Neural progenitor cell (in vitro differentiated cells): ENCODE data around the gene KLHL29. TPM values are rescaled to one million over a fixed set of nuclear protein-coding genes. Genes with fewer than 3 reads are reported as not detected.
A peak's percentile ranks its signal among the peaks of the same experiment; 100 is the strongest.

Experiments used
- DNase-seq: peaks from one replicate; pipeline ENCODE4 v3.0.0-alpha.2; 2016; ENCODE audit warnings: low spot score
- H2AFZ ChIP-seq: fragments of 200-600 bp; sonication (generic); replicated peaks from 2 replicates; pipeline ENCODE4 v1.6.1; 2016; ENCODE audit warnings: antibody characterized with exemption
- H3F3A ChIP-seq: fragments of 200-600 bp; sonication (generic); 2 replicates; pipeline ENCODE4 v1.6.1; 2016; ENCODE audit warnings: antibody characterized with exemption, low read depth
- H3K27ac ChIP-seq: fragments of 200-600 bp; sonication (generic); 2 replicates; pipeline ENCODE4 v1.5.1; 2016; ENCODE audit warnings: mild to moderate bottlenecking
- H3K27me3 ChIP-seq: fragments of 200-600 bp; sonication (generic); 2 replicates; pipeline ENCODE4 v1.6.1; 2016; ENCODE audit warnings: mild to moderate bottlenecking, moderate library complexity
- H3K36me3 ChIP-seq: fragments of 200-600 bp; sonication (generic); 2 replicates; pipeline ENCODE4 v1.5.1; 2016
- H3K4me1 ChIP-seq: fragments of 200-600 bp; sonication (generic); 2 replicates; pipeline ENCODE4 v1.6.1; 2016; ENCODE audit warnings: mixed run types
- H3K4me2 ChIP-seq: fragments of 200-600 bp; sonication (generic); 2 replicates; pipeline ENCODE4 v1.6.1; 2016
- H3K4me3 ChIP-seq: fragments of 200-600 bp; sonication (generic); 2 replicates; pipeline ENCODE4 v1.5.1; 2016
- H3K79me2 ChIP-seq: fragments of 200-600 bp; sonication (generic); 2 replicates; pipeline ENCODE4 v1.6.1; 2016; ENCODE audit warnings: low read depth
- H3K9ac ChIP-seq: fragments of 200-600 bp; sonication (generic); 2 replicates; pipeline ENCODE4 v1.6.1; 2016
- H3K9me3 ChIP-seq: fragments of 200-600 bp; sonication (generic); 2 replicates; pipeline ENCODE4 v1.5.1; 2016; ENCODE audit warnings: low read depth
- H4K20me1 ChIP-seq: fragments of 200-600 bp; sonication (generic); 2 replicates; pipeline ENCODE4 v1.6.1; 2016; ENCODE audit warnings: low read depth
- H3K27ac Mint-ChIP-seq: 3 replicates; pipeline ENCODE4 v1.8.0; 2021; ENCODE audit warnings: mixed read lengths
- H3K27me3 Mint-ChIP-seq: 2 replicates; pipeline ENCODE4 v1.8.0; 2022; ENCODE audit warnings: low read depth, mild to moderate bottlenecking, inconsistent platforms, moderate library complexity, mixed read lengths; ENCODE audit not compliant: insufficient read depth
- H3K36me3 Mint-ChIP-seq: 3 replicates; pipeline ENCODE4 v1.8.0; 2021; ENCODE audit warnings: mixed read lengths
- H3K4me1 Mint-ChIP-seq: 3 replicates; pipeline ENCODE4 v1.8.0; 2021; ENCODE audit warnings: mixed read lengths
- H3K4me3 Mint-ChIP-seq: 3 replicates; pipeline ENCODE4 v1.8.0; 2021; ENCODE audit warnings: mild to moderate bottlenecking, moderate library complexity, mixed read lengths
- H3K9me3 Mint-ChIP-seq: 3 replicates; pipeline ENCODE4 v1.8.0; 2020; ENCODE audit warnings: mixed read lengths
- EZH2 ChIP-seq: fragments of 200-600 bp; sonication (generic); IDR thresholded peaks from 2 replicates; pipeline ENCODE4 v1.6.1; 2017; ENCODE audit warnings: antibody characterized with exemption, mild to moderate bottlenecking, moderate library complexity
- EZH2phosphoT487 ChIP-seq: fragments of 200-600 bp; sonication (generic); IDR thresholded peaks from 2 replicates; pipeline ENCODE4 v1.6.1; 2017; ENCODE audit warnings: antibody characterized with exemption
- total RNA-seq: library from RNA; depleted of rRNA; stranded (reverse); fragments of >200 nt; gene quantifications from 2 replicates; pipeline ENCODE4 v1.2.3, GENCODE V29; 2015; ENCODE audit warnings: low replicate concordance
- TF ChIP-seq, protein P1 (sequence below): fragments of 200-600 bp; sonication (generic); IDR thresholded peaks from 2 replicates; pipeline ENCODE4 v1.5.1; 2017; ENCODE audit warnings: antibody characterized with exemption, mild to moderate bottlenecking

KLHL29 gene
- total RNA-seq, 1 donor from 2014 or later = 1.6 TPM

DNA sequence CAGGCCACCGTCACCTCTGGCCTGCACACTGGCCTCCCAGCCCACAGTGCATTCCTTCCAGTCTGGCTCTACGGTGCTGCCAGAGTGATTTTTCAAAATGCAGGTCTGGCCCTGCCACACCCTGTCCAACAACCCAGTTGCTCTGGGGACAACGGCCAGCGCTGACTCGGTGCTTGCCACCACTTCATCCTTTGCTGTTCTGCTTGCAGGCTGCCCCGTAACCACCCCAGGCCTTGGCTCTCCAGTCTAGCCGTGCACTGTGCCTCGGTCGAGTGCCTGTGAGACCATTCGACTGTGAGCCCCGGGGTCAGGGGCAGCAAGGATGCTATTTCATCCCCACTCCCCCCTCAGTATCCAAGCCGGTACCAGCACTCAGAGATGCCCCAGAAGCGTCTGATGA lies 262.6 kb downstream of the KLHL29 start:
- Histone ChIP-seq H3K36me3 (no peaks in the 10 kb centered on the region), H3K4me3 (no peak overlapping the region), H3K4me1 (peaks cover 21% of the 10 kb centered on the region), H2AFZ (no peak overlapping the region), H3K9me3 (no peaks in the 10 kb centered on the region), H3K27me3 (no peaks in the 10 kb centered on the region), H3K79me2 (no peaks in the 10 kb centered on the region), H4K20me1 (no peaks in the 10 kb centered on the region), H3F3A (no peaks in the 10 kb centered on the region), H3K9ac (no peak overlapping the region), H3K27ac (no peak overlapping the region), H3K4me2 (no peak overlapping the region)
- TF ChIP-seq EZH2phosphoT487 (no peak), EZH2 (no peak)
- TF ChIP-seq, protein P1, sequence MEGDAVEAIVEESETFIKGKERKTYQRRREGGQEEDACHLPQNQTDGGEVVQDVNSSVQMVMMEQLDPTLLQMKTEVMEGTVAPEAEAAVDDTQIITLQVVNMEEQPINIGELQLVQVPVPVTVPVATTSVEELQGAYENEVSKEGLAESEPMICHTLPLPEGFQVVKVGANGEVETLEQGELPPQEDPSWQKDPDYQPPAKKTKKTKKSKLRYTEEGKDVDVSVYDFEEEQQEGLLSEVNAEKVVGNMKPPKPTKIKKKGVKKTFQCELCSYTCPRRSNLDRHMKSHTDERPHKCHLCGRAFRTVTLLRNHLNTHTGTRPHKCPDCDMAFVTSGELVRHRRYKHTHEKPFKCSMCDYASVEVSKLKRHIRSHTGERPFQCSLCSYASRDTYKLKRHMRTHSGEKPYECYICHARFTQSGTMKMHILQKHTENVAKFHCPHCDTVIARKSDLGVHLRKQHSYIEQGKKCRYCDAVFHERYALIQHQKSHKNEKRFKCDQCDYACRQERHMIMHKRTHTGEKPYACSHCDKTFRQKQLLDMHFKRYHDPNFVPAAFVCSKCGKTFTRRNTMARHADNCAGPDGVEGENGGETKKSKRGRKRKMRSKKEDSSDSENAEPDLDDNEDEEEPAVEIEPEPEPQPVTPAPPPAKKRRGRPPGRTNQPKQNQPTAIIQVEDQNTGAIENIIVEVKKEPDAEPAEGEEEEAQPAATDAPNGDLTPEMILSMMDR = no peak
- peaks cover 17% of the 10 kb centered on the region for H3K36me3 Mint-ChIP-seq
- no peak overlapping the region for H3K4me3 Mint-ChIP-seq
- H3K4me1 Mint-ChIP-seq = peaks cover 13% of the 10 kb centered on the region
- H3K27me3 Mint-ChIP-seq = peaks cover 2% of the 10 kb centered on the region
- no peak for DNase-seq
- peak overlapping the region; percentile 21 for H3K27ac Mint-ChIP-seq
- no peaks in the 10 kb centered on the region for H3K9me3 Mint-ChIP-seq

DNA sequence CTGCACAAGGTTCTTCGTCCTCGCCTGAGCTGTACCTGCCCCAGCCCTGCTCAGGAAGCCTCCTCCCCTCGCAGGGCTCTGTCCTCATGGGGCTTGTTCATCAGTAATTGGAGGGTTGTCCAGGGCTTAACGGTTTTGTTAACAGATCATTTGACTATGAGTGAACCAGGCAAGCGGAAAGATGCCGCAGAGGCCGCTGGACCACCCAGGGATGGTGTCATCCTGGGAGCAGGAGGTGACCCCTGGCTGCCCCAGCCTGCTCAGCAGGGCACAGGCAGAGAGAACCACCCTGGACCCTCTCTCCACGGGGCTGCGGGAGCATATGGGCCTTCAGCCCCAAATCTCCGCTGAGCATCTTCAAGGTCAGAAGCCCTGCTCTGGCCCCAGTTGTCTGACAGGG lies 264.3 kb downstream of the KLHL29 start:
- DNase-seq = peak; percentile 56
- Histone ChIP-seq H3K4me2 (no peak overlapping the region), H3K4me1 (peaks cover 21% of the 10 kb centered on the region), H3F3A (no peaks in the 10 kb centered on the region), H3K79me2 (no peaks in the 10 kb centered on the region), H3K4me3 (no peak overlapping the region), H3K27ac (no peak overlapping the region), H3K9ac (no peak overlapping the region), H4K20me1 (no peaks in the 10 kb centered on the region), H3K9me3 (no peaks in the 10 kb centered on the region), H2AFZ (no peak overlapping the region), H3K27me3 (no peaks in the 10 kb centered on the region), H3K36me3 (no peaks in the 10 kb centered on the region)
- Mint-ChIP-seq H3K27ac (peak overlapping the region; percentile 76), H3K4me1 (peaks cover 13% of the 10 kb centered on the region), H3K4me3 (peak overlapping the region; percentile 21), H3K9me3 (no peaks in the 10 kb centered on the region), H3K36me3 (peaks cover 15% of the 10 kb centered on the region), H3K27me3 (peaks cover 4% of the 10 kb centered on the region)
- TF ChIP-seq, protein P1 = no peak
- no peak for TF ChIP-seq EZH2phosphoT487
- no peak for TF ChIP-seq EZH2

DNA sequence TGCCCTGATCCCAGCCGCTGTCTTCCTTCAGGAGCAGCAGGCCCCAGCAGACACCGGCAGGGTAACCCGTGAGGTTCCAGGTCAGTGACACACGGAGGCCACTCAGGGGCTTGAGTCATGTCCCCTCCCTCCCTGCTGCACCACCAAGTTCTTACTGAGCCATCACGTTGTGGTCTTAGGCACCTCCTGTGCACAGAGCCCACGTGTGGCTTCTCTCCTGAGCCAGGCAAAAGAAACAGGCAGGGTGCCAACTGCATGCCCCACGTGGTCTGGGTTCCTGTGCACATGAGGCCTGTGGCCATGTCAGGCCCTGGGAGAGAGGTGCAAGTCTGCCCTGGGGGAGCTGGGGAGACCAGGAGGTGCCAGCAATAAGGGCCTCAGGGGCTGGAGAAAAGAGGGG lies 264.8 kb downstream of the KLHL29 start:
- H3K4me3 Mint-ChIP-seq = no peak overlapping the region
- H3K27me3 Mint-ChIP-seq = peaks cover 4% of the 10 kb centered on the region
- Histone ChIP-seq H3K36me3 (no peaks in the 10 kb centered on the region), H3K27ac (no peak overlapping the region), H3F3A (no peaks in the 10 kb centered on the region), H3K4me2 (no peak overlapping the region), H3K27me3 (no peaks in the 10 kb centered on the region), H3K9ac (no peak overlapping the region), H3K9me3 (no peaks in the 10 kb centered on the region), H4K20me1 (no peaks in the 10 kb centered on the region), H3K4me3 (no peak overlapping the region), H2AFZ (no peak overlapping the region), H3K4me1 (peaks cover 21% of the 10 kb centered on the region), H3K79me2 (no peaks in the 10 kb centered on the region)
- H3K4me1 Mint-ChIP-seq = peaks cover 13% of the 10 kb centered on the region
- H3K27ac Mint-ChIP-seq = no peak overlapping the region
- H3K36me3 Mint-ChIP-seq = peaks cover 15% of the 10 kb centered on the region
- H3K9me3 Mint-ChIP-seq = no peaks in the 10 kb centered on the region
- TF ChIP-seq, protein P1 = no peak
- no peak for TF ChIP-seq EZH2
- DNase-seq = no peak
